HEK293 (cell line): ENCODE measurements around the gene ZNF609.

Experiments used
- CTCF ChIA-PET: fragments of 350-600 bp; formaldehyde crosslinking; extraction: SDS; loops from one replicate; lab custom pipeline; 2021; ENCODE audit warnings: antibody characterized with exemption; lab: Yijun Ruan, JAX
- POLR2A ChIA-PET: fragments of 300-600 bp; formaldehyde crosslinking; extraction: SDS; loops from one replicate; lab custom pipeline; 2020; ENCODE audit warnings: antibody characterized with exemption, inconsistent platforms; lab: Yijun Ruan, JAX
- H3K27ac ChIP-seq: fragments of 200-500 bp; sonication (Bioruptor generic); 2 replicates; pipeline ENCODE4 v1.5.1; 2014; ENCODE audit warnings: low read depth, low read length, control low read depth, inconsistent platforms; ENCODE audit errors: extremely low read depth
- H3K36me3 ChIP-seq, 2 experiments: fragments of 200-500 bp in 1 of 2; sonication (Bioruptor generic) in 1 of 2; 1 replicate in 1 of 2; 2 replicates in 1 of 2; pipeline ENCODE4 v1.5.1; 2014 to 2017; ENCODE audit warnings: inconsistent platforms in 2 of 2, low read length in 2 of 2; ENCODE audit not compliant: control insufficient read depth in 2 of 2, insufficient read depth in 1 of 2
- H3K4me1 ChIP-seq: fragments of 200-500 bp; sonication (Bioruptor generic); 2 replicates; pipeline ENCODE4 v1.5.1; 2014; ENCODE audit warnings: mild to moderate bottlenecking, low read length, inconsistent platforms; ENCODE audit not compliant: control insufficient read depth, insufficient read depth
- H3K4me3 ChIP-seq: 2 replicates; pipeline ENCODE4 v1.5.1; 2011; ENCODE audit warnings: low read depth, mild to moderate bottlenecking, control low read depth, low read length, moderate library complexity
- H3K9me3 ChIP-seq: fragments of 200-500 bp; sonication (Bioruptor generic); 2 replicates; pipeline ENCODE4 v1.5.1; 2014; ENCODE audit warnings: low read depth, low read length, inconsistent platforms; ENCODE audit not compliant: control insufficient read depth, insufficient read depth
- GLI2 ChIP-seq: fragments of 450-650 bp; formaldehyde crosslinking; IDR thresholded peaks from 2 replicates; pipeline ENCODE4; 2017; ENCODE audit warnings: missing biosample characterization, missing genetic modification characterization, low read depth, borderline replicate concordance
- INSM2 ChIP-seq: fragments of 450-650 bp; formaldehyde crosslinking; IDR thresholded peaks from 2 replicates; pipeline ENCODE4 v1.5.1; 2016; ENCODE audit warnings: missing biosample characterization, missing genetic modification characterization
- KLF1 ChIP-seq: fragments of 450-650 bp; formaldehyde crosslinking; IDR thresholded peaks from 2 replicates; pipeline ENCODE4 v1.5.1; 2016; ENCODE audit warnings: missing biosample characterization, missing genetic modification characterization
- KLF10 ChIP-seq: fragments of 450-650 bp; IDR thresholded peaks from 2 replicates; pipeline ENCODE4 v1.5.1; 2018; ENCODE audit warnings: missing biosample characterization, mild to moderate bottlenecking, missing genetic modification characterization
- OSR2 ChIP-seq: fragments of 450-650 bp; formaldehyde crosslinking; IDR thresholded peaks from 2 replicates; pipeline ENCODE4 v1.5.1; 2016; ENCODE audit warnings: missing biosample characterization, missing genetic modification characterization
- PRDM10 ChIP-seq: fragments of 450-650 bp; formaldehyde crosslinking; IDR thresholded peaks from 2 replicates; pipeline ENCODE4 v1.5.1; 2016; ENCODE audit warnings: missing biosample characterization, missing genetic modification characterization
- PRDM6 ChIP-seq: fragments of 450-650 bp; formaldehyde crosslinking; IDR thresholded peaks from 2 replicates; pipeline ENCODE4 v1.5.1; 2017; ENCODE audit warnings: missing biosample characterization, missing genetic modification characterization
- SCRT1 ChIP-seq: fragments of 450-650 bp; formaldehyde crosslinking; IDR thresholded peaks from 2 replicates; pipeline ENCODE4 v1.5.1; 2016; ENCODE audit warnings: missing biosample characterization, missing genetic modification characterization, borderline replicate concordance
- YY1 ChIP-seq: fragments of 450-650 bp; formaldehyde crosslinking; IDR thresholded peaks from 2 replicates; pipeline ENCODE4 v1.5.1; 2018; ENCODE audit warnings: missing biosample characterization, missing genetic modification characterization
- ZBTB20 ChIP-seq: fragments of 450-650 bp; formaldehyde crosslinking; IDR thresholded peaks from 2 replicates; pipeline ENCODE4 v1.5.1; 2016; ENCODE audit warnings: missing biosample characterization, missing genetic modification characterization
- ZBTB48 ChIP-seq: fragments of 450-650 bp; formaldehyde crosslinking; IDR thresholded peaks from 2 replicates; pipeline ENCODE4 v1.5.1; 2016; ENCODE audit warnings: missing biosample characterization, missing genetic modification characterization
- ZFP37 ChIP-seq: fragments of 450-650 bp; formaldehyde crosslinking; IDR thresholded peaks from 2 replicates; pipeline ENCODE4 v1.5.1; 2016; ENCODE audit warnings: missing biosample characterization, missing genetic modification characterization
- ZIC2 ChIP-seq: fragments of 450-650 bp; formaldehyde crosslinking; IDR thresholded peaks from 2 replicates; pipeline ENCODE4 v1.5.1; 2016; ENCODE audit warnings: missing biosample characterization, missing genetic modification characterization
- ZNF121 ChIP-seq: fragments of 450-650 bp; formaldehyde crosslinking; IDR thresholded peaks from 2 replicates; pipeline ENCODE4 v1.5.1; 2016; ENCODE audit warnings: missing biosample characterization, missing genetic modification characterization
- ZNF132 ChIP-seq: fragments of 450-650 bp; formaldehyde crosslinking; IDR thresholded peaks from 2 replicates; pipeline ENCODE4 v1.5.1; 2017; ENCODE audit warnings: missing biosample characterization, missing genetic modification characterization, borderline replicate concordance
- ZNF133 ChIP-seq: fragments of 450-650 bp; formaldehyde crosslinking; IDR thresholded peaks from 2 replicates; pipeline ENCODE4 v1.5.1; 2016; ENCODE audit warnings: missing biosample characterization, missing genetic modification characterization
- ZNF157 ChIP-seq: fragments of 450-650 bp; formaldehyde crosslinking; IDR thresholded peaks from 2 replicates; pipeline ENCODE4 v1.5.1; 2016; ENCODE audit warnings: missing biosample characterization, missing genetic modification characterization
- ZNF221 ChIP-seq: fragments of 450-650 bp; formaldehyde crosslinking; IDR thresholded peaks from 2 replicates; pipeline ENCODE4 v1.5.1; 2017; ENCODE audit warnings: missing biosample characterization, missing genetic modification characterization, borderline replicate concordance
- ZNF292 ChIP-seq: fragments of 450-650 bp; formaldehyde crosslinking; IDR thresholded peaks from 2 replicates; pipeline ENCODE4 v1.5.1; 2016; ENCODE audit warnings: low read depth, missing biosample characterization, missing genetic modification characterization, borderline replicate concordance
- ZNF404 ChIP-seq: fragments of 450-650 bp; formaldehyde crosslinking; IDR thresholded peaks from 2 replicates; pipeline ENCODE4 v1.5.1; 2017; ENCODE audit warnings: missing biosample characterization, missing genetic modification characterization
- ZNF624 ChIP-seq: fragments of 450-650 bp; formaldehyde crosslinking; IDR thresholded peaks from 2 replicates; pipeline ENCODE4 v1.5.1; 2017; ENCODE audit warnings: missing biosample characterization, missing genetic modification characterization
- TF ChIP-seq, protein P1 (sequence below): fragments of 450-650 bp; formaldehyde crosslinking; IDR thresholded peaks from 2 replicates; pipeline ENCODE4 v1.5.1; 2016; ENCODE audit warnings: missing biosample characterization, missing genetic modification characterization
- TF ChIP-seq, protein P2 (sequence below): fragments of 450-650 bp; formaldehyde crosslinking; IDR thresholded peaks from 2 replicates; pipeline ENCODE4 v1.5.1; 2016; ENCODE audit warnings: missing biosample characterization, missing genetic modification characterization

Gene ZNF609

DNA sequence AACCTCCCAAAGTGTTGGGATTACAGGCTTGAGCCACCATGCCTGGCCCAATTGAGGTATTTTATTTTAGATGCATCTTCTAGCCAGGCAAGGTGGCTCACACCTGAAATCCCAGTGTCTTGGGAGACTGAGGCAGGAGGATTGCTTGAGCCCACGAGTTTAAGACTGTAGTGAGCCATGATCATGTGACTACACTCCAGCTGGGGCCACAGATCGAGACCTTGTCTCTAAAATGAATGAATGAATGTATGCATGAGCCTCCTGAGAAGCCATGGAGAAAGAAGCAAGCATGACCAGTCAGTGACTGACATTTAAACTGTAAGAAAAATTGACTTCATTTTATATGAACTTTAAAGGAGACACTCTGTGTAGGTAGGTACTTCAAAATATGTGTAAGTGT lies 105.7 kb downstream of the ZNF609 start:
- Histone ChIP-seq H3K4me3 (no peak overlapping the region), H3K36me3 (no peaks in the 10 kb centered on the region; a peak in 1 of 3 replicates), H3K27ac (no peak overlapping the region), H3K4me1 (peaks cover 27% of the 10 kb centered on the region), H3K9me3 (no peaks in the 10 kb centered on the region)
- ChIA-PET POLR2A (no interaction called here), CTCF (interaction anchor here (0.5 to 1.4 kb wide), 5 partner anchors 8 to 345 kb away, joined by 3 to 4 read pairs (median 3); no protein-coding TSS in a partner anchor)
- TF ChIP-seq ZNF157 (tag by site-specific recombination) (no peak), YY1 (tag by site-specific recombination) (no peak), ZNF132 (no peak), ZBTB48 (tag by site-specific recombination) (no peak), INSM2 (no peak), ZFP37 (tag by site-specific recombination) (no peak), SCRT1 (tag by site-specific recombination) (no peak), ZBTB20 (tag by site-specific recombination) (no peak), ZNF121 (tag by site-specific recombination) (no peak), ZNF292 (tag by site-specific recombination) (no peak)
- TF ChIP-seq, protein P1, sequence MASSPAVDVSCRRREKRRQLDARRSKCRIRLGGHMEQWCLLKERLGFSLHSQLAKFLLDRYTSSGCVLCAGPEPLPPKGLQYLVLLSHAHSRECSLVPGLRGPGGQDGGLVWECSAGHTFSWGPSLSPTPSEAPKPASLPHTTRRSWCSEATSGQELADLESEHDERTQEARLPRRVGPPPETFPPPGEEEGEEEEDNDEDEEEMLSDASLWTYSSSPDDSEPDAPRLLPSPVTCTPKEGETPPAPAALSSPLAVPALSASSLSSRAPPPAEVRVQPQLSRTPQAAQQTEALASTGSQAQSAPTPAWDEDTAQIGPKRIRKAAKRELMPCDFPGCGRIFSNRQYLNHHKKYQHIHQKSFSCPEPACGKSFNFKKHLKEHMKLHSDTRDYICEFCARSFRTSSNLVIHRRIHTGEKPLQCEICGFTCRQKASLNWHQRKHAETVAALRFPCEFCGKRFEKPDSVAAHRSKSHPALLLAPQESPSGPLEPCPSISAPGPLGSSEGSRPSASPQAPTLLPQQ = no peak
- TF ChIP-seq, all 188 proteins: peak for 0

- peaks cover 27% of the 10 kb centered on the region for H3K4me1 ChIP-seq
- no peaks in the 10 kb centered on the region for H3K9me3 ChIP-seq
- H3K27ac ChIP-seq = no peak overlapping the region
- H3K36me3 ChIP-seq = no peaks in the 10 kb centered on the region; a peak in 1 of 3 replicates
- ChIA-PET CTCF (interaction anchor here (0.5 to 1.4 kb wide), 5 partner anchors 9 to 344 kb away, joined by 3 to 4 read pairs (median 3); no protein-coding TSS in a partner anchor), POLR2A (no interaction called here)
- H3K4me3 ChIP-seq = no peak overlapping the region
- TF ChIP-seq ZNF221 (no peak), KLF10 (tag by site-specific recombination) (no peak), ZIC2 (no peak), OSR2 (tag by site-specific recombination) (peak; percentile 50; the same call in 1 of the 2 replicates), PRDM10 (peak; percentile 69), KLF1 (tag by site-specific recombination) (peak; percentile 59), ZNF404 (tag by site-specific recombination) (no peak), PRDM6 (tag by site-specific recombination) (peak; percentile 62), GLI2 (tag by site-specific recombination) (no peak), ZNF624 (tag by site-specific recombination) (no peak), ZNF133 (no peak)
- TF ChIP-seq, protein P2, sequence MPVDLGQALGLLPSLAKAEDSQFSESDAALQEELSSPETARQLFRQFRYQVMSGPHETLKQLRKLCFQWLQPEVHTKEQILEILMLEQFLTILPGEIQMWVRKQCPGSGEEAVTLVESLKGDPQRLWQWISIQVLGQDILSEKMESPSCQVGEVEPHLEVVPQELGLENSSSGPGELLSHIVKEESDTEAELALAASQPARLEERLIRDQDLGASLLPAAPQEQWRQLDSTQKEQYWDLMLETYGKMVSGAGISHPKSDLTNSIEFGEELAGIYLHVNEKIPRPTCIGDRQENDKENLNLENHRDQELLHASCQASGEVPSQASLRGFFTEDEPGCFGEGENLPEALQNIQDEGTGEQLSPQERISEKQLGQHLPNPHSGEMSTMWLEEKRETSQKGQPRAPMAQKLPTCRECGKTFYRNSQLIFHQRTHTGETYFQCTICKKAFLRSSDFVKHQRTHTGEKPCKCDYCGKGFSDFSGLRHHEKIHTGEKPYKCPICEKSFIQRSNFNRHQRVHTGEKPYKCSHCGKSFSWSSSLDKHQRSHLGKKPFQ = peak; percentile 56; the same call in 1 of the 2 replicates
These were observed 106.5 kb downstream of the ZNF609 start for GRCh38 chr15:64566629-64567427.
